NCI-H1048 (cell line): ENCODE data around the gene SIK1.
"Not testable (repeated sequence)": the region's sequence is repeated elsewhere in the genome, so short reads cannot be mapped to it uniquely, and the experiment has no call there.

Experiments
- DNase-seq: peaks from one replicate; lab custom pipeline; 2025; lab: John Stamatoyannopoulos, UW

SIK1 gene

DNA sequence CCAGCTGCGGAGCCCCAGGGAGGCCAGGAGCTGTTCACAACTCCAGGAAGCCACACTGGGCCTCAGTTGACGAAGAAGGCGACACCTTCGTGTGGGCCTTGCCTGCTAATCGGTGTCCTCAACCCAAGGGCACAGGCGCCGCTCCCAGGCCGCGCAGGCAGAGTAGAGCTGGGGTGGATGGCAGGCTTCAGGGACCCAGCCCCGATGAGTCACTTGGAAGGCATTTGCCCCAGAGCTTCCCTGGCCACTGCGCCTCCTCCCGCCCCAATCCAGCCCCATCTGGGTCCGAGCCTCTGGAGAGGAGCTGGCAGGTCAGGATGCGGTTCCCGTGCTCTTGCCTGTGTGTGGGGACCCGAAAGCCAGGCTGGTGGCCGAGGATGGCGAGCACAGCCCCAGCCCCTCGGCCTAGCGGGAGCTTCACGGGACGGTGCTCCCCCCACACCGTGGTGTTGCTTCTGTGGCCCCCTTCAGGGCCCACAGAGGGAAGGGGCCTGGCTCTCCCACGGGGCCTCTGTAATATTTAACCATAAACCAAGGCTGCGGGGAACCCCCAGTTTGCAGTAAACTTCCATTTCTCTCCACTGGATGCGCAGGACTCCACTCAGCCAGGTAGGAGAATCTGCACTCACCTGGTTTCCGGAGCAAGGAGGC lies 30.0 kb downstream of the SIK1 start:
- DNase-seq, result not testable (repeated sequence)

DNA sequence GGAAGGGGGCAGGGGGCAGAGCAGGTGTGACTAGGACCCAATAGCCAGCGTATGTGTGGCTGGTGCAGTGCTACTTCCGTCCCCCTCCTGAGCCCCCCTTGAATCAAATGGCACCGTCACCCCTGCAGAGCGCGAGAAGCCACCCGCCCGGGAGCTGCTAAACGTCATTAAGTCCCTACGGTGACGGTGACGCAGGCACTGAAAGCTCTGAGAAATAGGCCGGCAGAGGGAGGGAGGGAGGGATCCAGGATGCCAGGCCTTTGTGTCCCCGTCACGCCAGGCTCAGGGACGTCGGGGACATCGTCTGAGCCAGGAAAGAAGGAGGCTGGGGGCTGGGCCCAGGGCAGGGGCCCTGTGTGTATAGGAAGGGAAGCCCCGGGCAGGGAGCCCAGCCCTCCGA lies 43.6 kb downstream of the SIK1 start:
- not testable (repeated sequence) for DNase-seq

- DNase-seq, result not testable (repeated sequence)
Observed at GRCh38 chr21:43382902-43383301, 44.0 kb downstream of the SIK1 start.

DNA sequence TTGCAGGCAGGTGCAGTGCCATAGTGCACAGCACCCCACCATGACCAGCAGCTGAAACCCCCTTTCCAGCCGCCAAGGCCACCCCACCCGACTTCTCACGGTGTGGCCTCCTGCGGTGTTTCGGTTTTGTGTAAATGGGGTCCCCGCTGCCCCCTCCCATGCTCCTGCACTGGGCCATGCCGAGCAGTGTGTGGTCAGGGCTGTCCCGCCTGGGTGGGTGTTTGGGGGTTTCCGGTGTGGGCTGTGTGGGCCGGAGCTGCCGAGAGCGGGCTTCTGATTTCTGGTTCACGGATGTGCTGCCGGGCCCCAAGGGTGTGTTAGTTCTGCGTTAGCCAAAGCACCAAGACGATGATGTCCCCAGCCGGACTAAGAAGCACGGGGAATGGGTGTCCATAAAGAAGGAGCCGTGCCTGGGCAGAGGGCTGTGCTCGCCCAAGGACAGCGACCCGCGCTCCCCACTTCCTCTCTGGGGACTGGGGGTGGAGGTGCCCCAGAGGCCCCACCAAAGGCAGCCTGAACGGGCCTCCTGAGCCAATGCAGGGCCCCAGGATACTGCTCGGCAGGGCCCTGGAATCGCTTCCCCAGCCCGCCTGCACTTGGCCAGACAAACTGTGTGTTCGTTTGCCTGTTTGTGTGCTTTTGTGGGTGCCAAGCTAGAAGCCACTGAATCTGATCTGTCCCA lies 45.9 kb downstream of the SIK1 start:
- DNase-seq, result not testable (repeated sequence)

DNA sequence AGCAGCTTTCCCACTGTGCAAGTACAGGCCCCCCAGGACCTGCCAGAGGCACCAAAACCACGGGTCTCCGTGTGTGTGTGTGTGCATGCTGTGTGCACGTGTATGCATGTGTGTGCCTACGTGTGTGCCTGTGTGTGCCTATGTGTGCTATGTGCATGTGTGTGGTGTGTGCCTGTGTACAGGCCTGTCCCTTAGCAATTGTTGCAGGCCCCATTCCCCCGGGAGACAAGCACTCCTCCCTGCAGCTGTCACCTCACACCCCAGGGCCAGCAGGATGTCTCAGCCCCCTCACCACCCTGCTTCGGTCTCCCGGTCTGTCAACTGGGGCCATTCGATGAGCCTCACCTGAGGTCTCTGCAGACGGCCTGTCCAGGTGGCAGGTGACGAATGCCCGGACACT lies 46.6 kb downstream of the SIK1 start:
- not testable (repeated sequence) for DNase-seq

DNA sequence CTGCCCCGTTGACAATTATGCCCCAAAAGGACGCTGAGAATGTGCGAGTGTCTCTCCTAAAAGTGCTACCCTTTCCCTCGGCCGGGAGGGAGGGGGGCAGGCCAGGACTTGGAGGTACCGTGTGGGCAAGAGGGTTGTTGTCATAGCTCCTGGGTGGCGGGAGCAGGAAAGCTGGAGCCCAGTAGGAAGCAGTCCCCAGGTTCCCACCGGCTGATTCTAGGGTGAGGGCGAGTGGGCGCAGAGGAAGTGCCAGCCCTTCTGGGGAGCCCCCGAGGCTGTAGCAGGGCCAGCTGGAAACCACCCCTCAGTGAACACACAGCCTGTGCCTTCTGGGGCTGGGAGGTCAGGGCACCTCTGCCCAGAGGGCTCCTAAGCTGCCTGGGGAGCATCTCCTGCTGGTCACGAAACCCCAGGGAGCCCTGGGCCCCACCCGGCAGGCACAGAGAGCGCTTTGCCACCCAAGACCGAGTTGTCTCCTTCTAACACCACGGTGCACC lies 47.3 kb downstream of the SIK1 start:
- not testable (repeated sequence) for DNase-seq

- DNase-seq, result no peak
Observed at GRCh38 chr21:43376478-43376882, 50.5 kb downstream of the SIK1 start.

DNA sequence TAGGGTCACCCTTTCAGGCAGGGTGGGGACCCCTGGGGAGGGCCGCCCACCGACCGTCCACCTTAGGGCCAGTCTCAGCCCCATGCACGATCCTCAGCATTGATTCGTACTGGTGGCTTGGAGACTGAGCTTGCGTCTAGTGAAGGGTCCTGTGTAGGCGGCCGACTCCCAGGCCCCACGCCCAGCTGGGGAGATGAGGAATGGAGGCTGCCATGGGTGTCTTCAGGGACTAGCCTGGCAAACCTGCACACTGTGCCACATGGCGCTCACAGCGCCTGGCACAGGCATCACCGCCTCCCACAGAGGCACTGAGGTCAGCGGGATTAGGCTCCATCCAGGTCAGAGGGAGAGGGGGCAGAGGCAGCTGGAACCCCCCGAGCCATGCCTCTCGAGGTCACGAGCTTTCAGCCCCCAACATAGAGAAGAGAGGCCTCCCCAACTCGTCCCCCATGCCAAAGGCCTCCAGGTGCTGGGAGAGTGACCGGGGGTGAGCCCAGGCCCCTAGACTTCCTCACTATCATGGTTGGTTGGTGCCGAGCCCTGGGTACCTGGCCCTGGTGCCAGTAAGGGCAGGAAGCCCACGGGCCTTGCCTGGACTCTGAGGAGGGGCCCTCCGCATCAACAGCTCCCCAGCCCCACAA lies 51.0 kb downstream of the SIK1 start:
- no peak for DNase-seq

- DNase-seq, result no peak
Observed at GRCh38 chr21:43375006-43375836, 51.7 kb downstream of the SIK1 start.

DNA sequence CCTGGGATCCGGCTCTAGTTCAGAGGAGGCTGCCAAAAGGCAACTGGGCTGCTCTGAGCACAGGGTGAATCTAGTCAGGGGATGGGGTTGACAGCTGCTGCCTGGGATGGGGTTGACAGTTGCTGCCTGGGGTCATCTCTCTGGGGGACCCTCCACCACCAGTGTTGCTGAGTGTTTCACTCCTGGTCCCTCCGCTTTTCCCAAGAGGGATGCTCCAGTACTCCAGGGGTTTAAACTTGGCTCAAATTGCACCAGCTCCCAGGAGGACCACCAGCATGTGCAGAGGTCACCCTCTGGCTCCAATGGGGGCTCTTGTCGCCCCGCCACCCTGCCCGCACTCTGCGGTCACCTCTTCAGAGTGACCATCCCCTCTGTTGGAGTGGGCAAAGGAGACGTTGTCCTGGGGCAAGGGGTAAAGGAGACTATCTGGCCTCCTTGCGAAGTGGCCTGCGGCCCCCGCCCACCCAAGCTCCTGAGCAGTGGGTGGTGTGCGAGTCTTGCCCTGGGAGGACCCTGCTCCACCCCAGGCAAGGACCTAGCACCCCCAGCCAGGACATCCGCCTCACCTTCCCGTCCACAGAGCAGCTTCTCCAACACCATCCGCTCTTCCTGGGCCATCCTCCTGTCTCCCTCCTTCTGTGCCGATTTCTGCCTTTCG lies 52.6 kb downstream of the SIK1 start:
- no peak for DNase-seq

DNA sequence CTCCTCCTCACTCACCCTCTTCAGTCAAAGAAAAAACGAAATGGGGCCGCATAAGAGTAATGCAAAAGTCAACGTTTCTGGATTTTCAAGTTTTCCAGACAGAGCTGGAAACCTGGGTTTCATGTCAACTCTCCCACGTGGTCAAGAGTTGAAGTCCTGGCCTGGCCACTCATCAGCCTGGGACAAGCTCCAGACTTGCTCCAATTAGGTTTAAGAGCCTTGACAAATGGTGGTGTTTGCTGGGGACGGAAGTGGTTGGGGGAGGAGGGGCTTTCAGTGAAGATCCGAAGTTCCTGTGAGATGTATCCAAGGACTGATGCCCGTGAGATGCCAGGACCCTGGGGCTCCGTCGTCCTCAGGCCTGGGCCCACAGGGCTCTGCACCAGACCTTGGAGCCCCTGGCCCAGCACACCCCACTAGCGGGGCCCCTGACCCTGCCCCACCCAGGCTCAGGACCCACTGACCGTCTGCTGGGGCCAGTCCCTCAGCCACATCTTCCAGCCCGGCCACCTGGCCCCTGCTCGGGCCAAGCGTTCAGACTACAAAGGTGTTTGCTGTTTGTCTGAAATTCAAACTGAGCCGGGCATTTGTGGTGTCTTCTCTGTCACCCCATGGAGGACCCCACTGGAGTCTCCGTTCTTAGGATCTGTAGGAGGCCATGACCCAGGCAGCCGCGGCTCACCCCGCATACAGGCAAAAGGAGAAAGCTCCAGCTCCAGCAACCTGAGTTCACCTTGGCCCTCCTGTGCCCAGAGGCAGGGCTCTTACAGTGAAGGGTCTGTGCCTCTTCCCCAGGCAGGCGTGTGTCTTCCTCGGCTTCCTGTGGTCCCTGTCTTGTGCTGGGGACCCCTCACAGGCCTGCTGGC lies 53.3 kb downstream of the SIK1 start:
- DNase-seq, result no peak

DNA sequence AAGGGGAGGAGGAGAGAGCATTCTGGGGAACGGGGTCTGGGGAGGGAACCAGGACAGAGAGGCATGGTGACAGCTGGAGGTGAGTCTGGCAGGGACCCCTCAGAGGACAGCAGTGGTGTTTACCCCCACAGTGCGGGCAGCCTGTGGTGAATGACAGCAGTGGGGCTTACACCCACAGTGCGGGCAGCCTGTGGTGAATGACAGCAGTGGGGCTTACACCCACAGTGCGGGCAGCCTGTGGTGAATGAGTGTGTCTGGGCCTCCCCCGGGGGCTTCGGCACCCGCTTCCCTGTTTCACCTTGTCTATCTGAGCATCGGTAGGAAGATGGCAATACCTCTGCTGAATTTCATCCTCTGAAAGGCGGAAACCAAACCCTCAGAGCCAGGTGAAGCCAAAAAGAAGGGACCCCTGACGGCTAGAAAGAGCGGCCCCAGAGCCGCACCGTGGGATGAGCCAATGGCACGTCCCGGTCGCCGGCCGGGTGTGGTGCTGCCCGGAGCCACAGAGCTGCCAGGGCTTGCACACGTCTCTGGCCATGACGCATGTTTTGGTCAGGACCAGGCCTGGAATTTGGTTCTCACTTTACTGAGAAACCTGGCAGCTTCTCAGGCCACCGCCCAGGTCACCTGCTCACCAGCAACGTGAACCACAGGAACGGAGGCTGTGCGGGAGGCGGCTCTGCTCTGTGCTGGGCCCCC lies 54.1 kb downstream of the SIK1 start:
- no peak for DNase-seq

GRCh38 chr21:43371786-43372185 lies 55.1 kb downstream of the SIK1 start:
- DNase-seq, result no peak

DNA sequence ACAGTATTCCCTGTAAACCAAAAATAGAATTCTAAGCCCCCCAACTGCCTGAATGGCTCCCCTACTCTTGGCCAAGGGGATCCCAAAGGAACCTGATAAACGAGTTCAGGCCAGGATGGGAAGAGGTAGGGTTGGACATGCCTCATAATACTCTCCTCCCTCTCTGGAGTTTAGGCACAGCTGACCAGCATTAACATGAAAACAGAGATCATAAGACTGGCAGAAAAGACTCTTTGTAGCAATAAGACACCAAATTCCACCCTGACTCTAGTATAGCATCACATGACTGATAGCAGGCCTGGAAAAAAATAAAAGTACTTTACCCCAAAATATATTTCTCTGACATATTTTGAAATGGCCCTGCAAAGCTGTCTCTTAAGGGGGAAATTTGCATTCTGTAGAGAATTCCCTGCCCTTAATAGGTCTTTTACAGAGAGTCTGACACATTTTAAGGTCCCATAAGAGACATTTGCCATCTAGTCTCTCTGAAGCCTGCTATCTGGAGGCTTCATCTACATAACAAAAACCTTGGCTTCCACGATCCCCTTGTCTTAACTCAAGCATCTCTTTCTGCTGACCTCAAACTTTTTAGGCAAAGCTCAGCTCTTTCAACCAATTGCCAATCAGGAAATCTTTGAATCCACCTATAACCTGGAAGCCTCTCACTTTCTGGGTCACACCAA lies 55.9 kb downstream of the SIK1 start:
- no peak for DNase-seq

GRCh38 chr21:43370091-43370658 lies 56.8 kb downstream of the SIK1 start:
- DNase-seq, result no peak

GRCh38 chr21:43369596-43370090 lies 57.3 kb downstream of the SIK1 start:
- no peak for DNase-seq

DNA sequence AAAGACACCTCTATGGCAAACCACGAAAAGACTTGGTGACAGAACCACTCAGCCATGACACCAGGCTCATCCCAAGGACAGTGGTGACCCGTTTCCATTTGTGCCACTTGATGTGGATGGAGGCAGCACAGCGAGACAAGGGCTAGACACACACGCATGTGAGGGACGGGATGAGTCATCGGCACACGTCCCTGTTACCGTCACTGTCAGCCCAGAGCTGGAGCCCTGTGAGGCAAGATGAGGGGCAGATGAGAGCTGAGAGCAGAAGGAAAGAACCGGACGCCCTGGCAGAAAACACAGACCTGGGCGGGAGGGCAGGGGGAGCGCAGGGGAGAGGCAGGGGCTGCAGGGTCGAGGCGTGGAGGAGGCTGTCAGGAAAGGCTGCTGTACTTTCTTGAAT lies 57.8 kb downstream of the SIK1 start:
- DNase-seq, result no peak

DNA sequence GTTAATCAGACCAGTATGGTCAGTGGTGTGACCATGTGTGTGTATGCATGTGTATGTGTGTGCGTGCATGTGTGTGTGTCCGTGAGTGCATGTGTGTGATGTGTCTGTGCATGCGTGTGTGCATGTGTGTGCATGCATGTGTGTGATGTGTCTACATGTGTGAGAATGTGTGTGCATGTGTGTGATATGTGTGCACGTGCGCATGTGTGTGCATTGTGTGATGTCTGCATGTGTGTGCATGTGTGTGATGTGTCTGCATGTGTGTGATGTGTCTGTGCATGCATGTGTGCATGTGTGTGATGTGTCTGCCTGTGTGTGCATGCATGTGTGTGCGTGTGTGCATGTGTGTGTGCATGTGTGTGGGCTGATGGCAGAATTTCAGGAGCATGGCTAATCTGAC lies 58.2 kb downstream of the SIK1 start:
- no peak for DNase-seq

- DNase-seq, result no peak
Observed at GRCh38 chr21:43367859-43368258, 59.1 kb downstream of the SIK1 start.
